SH-SY5Y (cell line): ENCODE measurements around the gene NID2.

Source experiments
- GATA2 ChIP-seq: IDR thresholded peaks from 2 replicates; pipeline ENCODE4 v1.6.1; 2011; ENCODE audit warnings: mild to moderate bottlenecking, low read depth, low read length
- GATA3 ChIP-seq: IDR thresholded peaks from 2 replicates; pipeline ENCODE4 v1.6.1; 2011; ENCODE audit warnings: low read depth, mild to moderate bottlenecking, low read length, moderate library complexity

GRCh38 chr14:52086711-52087110 is 17.9 kb upstream of the NID2 start:
- TF ChIP-seq GATA2 (no peak), GATA3 (no peak)
